Ecto neural progenitor cell (in vitro differentiated cells): ENCODE measurements around the gene DENND1A.

Source experiments
- DNase-seq: peaks from one replicate; pipeline ENCODE4 v3.0.0-alpha.2; 2018; ENCODE audit warnings: low spot score

Gene DENND1A

GRCh38 chr9:123530244-123530643 lies 399.7 kb downstream of the DENND1A start:
- DNase-seq: no peak

- no peak for DNase-seq
Measured at GRCh38 chr9:123528501-123528900, 401.4 kb downstream of the DENND1A start.

- DNase-seq: no peak
Measured at GRCh38 chr9:123527981-123528380, 401.9 kb downstream of the DENND1A start.

- DNase-seq: no peak
Measured at GRCh38 chr9:123525957-123526356, 404.0 kb downstream of the DENND1A start.

- DNase-seq: no peak
Measured at GRCh38 chr9:123525424-123525823, 404.5 kb downstream of the DENND1A start.

- no peak for DNase-seq
Measured at GRCh38 chr9:123524866-123525265, 405.1 kb downstream of the DENND1A start.

- DNase-seq: no peak
Measured at GRCh38 chr9:123523845-123524244, 406.1 kb downstream of the DENND1A start.

GRCh38 chr9:123523001-123523400 lies 406.9 kb downstream of the DENND1A start:
- DNase-seq: no peak

- DNase-seq: no peak
Measured at GRCh38 chr9:123522251-123522650, 407.7 kb downstream of the DENND1A start.

- no peak for DNase-seq
Measured at GRCh38 chr9:123518338-123518737, 411.6 kb downstream of the DENND1A start.

GRCh38 chr9:123517512-123517911 lies 412.4 kb downstream of the DENND1A start:
- DNase-seq: no peak

GRCh38 chr9:123514766-123515165 lies 415.2 kb downstream of the DENND1A start:
- no peak for DNase-seq

- no peak for DNase-seq
Measured at GRCh38 chr9:123513554-123513953, 416.4 kb downstream of the DENND1A start.

- no peak for DNase-seq
Measured at GRCh38 chr9:123511326-123512277, 418.3 kb downstream of the DENND1A start.

GRCh38 chr9:123509646-123510045 lies 420.3 kb downstream of the DENND1A start:
- DNase-seq: peak; percentile 25

GRCh38 chr9:123508048-123508447 lies 421.9 kb downstream of the DENND1A start:
- DNase-seq: no peak

- no peak for DNase-seq
Measured at GRCh38 chr9:123505496-123505895, 424.4 kb downstream of the DENND1A start.

GRCh38 chr9:123500336-123500735 lies 429.6 kb downstream of the DENND1A start:
- DNase-seq: no peak

GRCh38 chr9:123497830-123498229 lies 432.1 kb downstream of the DENND1A start:
- no peak for DNase-seq

- no peak for DNase-seq
Measured at GRCh38 chr9:123495731-123496130, 434.2 kb downstream of the DENND1A start.

- no peak for DNase-seq
Measured at GRCh38 chr9:123493627-123494026, 436.3 kb downstream of the DENND1A start.

GRCh38 chr9:123490688-123491087 lies 439.2 kb downstream of the DENND1A start:
- no peak for DNase-seq

GRCh38 chr9:123488722-123489321 lies 441.1 kb downstream of the DENND1A start:
- DNase-seq: no peak
